ENCODE data around the gene XRN1.
"Not testable (repeated sequence)": the region's sequence is repeated elsewhere in the genome, so short reads cannot be mapped to it uniquely, and the experiment has no call there.

XRN1 gene, protein sequence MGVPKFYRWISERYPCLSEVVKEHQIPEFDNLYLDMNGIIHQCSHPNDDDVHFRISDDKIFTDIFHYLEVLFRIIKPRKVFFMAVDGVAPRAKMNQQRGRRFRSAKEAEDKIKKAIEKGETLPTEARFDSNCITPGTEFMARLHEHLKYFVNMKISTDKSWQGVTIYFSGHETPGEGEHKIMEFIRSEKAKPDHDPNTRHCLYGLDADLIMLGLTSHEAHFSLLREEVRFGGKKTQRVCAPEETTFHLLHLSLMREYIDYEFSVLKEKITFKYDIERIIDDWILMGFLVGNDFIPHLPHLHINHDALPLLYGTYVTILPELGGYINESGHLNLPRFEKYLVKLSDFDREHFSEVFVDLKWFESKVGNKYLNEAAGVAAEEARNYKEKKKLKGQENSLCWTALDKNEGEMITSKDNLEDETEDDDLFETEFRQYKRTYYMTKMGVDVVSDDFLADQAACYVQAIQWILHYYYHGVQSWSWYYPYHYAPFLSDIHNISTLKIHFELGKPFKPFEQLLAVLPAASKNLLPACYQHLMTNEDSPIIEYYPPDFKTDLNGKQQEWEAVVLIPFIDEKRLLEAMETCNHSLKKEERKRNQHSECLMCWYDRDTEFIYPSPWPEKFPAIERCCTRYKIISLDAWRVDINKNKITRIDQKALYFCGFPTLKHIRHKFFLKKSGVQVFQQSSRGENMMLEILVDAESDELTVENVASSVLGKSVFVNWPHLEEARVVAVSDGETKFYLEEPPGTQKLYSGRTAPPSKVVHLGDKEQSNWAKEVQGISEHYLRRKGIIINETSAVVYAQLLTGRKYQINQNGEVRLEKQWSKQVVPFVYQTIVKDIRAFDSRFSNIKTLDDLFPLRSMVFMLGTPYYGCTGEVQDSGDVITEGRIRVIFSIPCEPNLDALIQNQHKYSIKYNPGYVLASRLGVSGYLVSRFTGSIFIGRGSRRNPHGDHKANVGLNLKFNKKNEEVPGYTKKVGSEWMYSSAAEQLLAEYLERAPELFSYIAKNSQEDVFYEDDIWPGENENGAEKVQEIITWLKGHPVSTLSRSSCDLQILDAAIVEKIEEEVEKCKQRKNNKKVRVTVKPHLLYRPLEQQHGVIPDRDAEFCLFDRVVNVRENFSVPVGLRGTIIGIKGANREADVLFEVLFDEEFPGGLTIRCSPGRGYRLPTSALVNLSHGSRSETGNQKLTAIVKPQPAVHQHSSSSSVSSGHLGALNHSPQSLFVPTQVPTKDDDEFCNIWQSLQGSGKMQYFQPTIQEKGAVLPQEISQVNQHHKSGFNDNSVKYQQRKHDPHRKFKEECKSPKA (N-terminal part only)

DNA sequence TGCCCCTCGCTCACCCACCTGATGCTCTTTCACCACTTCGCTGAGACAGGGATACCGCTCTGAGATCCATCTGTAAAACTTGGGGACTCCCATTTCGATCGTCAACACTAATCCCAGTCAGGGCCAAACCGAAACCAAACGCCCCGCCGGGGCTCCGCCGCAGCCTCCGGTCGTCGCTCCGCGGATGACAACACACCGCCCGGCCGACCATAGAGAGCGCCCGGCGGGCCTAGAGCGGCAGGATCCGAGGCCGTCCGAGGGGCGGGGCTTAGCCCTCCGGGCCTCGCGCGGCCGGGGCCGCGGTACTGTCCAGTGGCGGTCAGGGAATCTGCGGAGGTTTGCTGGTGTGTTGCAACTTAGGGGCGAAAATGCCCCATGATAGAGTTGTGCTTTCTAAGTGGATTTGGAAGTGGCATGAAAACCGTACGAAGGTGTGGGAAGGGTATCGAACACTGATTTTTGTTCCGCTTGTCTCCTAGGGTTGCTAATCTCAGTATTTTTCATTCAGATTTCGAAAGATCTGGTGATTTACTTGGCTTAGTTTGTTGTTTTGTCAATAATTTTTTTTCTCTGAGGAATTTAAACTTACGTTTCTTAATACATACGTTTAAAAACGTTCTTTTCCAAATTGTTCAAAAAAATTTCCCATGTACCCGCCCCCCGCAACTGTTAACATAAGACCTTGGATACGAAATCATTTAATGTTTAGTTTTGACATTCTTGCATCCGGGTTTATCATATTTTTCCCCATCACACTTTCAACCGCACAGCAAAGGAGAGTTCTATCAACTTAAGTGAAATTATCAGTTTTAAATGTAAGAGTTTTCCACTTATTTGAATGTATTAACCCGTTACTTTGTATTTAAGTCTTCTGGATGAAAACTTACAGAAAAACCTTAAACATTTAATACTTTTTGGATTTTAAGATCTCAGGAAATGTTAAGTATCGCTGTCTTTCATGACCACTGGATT is at the start of gene XRN1:
Gene XRN1 (minus strand): TSS at position 186 of the 972 bp plus-strand sequence. CDS start 93 bp downstream, at position 93.
- peak; percentile 75 for DNase-seq

DNA sequence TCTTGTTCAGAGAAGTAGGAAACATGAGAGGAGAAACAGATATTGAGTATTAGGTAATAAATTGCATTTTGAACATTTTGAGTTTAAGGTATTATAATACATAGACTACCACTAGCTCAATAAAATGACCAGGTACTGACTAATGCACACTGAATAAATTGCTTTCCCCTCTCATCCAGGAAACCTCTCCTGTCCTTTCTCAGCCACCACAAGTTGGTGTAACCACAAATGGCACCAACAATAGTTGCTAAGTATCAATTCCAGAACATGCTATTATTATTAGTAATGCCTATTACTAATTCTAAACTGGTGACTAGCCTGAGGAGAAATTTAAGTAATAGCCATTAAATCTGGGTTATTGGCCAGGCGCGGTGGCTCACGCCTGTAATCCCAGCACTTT is 47.3 kb upstream of the XRN1 start:
- no peak for DNase-seq

DNA sequence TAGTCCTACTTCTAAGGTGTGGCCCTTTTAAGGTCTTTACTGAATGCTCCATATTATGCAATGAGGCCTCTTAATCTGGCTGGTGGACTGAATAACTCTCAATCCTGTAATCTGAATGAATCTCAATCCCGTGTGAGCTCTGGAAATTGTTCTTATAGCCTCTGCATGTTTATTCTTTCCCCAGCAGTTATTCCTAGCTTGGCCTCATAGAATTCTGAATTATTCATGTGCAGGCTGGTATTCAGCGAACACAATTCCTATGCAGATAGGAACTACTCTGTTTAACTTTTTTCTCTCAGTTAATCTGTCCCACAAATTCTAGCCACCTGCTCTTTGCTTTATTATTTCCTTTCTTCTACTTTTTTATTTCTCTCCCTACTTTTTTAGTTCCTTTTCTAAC is 44.3 kb upstream of the XRN1 start:
- no peak for DNase-seq

DNA sequence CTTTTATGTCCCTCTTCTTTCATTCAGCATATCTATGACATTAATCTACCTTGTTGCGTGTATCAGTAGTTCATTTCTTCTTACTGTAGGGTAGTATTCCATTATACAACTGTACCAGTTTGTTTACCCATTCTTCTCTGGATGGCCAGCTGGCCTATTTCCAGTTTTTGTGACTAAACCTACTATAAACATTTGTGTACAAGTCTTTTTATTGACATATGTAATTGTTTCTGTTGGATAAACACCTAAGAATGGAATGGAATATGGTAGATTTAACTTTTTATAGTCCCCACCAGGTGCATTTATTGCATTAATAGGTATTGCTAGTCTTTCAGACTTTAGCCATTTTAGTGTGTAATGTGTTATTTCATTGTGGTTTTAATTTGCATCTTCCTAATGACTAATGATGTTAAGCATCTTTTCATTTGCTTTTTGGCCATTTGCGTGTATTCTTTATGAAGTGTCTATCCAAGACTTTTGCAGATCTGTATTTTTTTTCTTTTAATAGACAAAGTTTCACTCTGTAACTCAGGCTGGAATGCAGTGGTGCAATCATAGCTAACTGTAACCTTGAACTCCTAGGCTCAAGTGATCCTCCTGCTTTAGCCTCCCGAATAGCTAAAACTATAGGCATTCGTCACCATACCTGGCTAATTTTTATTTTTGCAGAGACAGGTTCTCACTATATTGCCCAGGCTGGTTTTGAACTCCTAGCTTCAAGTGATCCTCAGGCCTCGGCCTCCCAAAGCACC is 41.9 kb upstream of the XRN1 start:
- no peak for DNase-seq

DNA sequence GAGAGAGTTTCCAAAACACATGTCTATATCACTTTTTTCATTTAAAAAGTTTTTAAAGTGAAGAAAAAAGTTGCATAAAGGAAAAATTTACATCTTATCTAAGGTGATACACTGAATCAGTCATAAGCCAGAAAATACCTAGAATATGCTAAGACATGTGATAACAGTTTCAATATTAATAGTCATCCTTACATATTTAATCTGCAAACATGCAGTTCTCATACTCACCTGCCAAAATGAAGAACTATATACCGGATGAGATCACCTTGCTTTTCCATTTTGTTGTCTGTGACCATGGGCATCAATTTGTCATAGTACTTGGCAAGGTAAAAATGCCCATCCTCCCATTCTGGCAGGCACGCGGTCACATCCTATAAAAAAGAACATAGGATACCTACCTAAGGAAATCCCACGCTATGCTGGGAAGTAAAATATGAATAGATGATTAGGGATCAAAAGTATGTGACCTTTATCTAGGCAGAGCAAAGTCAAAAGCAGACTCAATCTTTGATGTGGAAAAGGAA is 37.1 kb upstream of the XRN1 start:
- DNase-seq = no peak

DNA sequence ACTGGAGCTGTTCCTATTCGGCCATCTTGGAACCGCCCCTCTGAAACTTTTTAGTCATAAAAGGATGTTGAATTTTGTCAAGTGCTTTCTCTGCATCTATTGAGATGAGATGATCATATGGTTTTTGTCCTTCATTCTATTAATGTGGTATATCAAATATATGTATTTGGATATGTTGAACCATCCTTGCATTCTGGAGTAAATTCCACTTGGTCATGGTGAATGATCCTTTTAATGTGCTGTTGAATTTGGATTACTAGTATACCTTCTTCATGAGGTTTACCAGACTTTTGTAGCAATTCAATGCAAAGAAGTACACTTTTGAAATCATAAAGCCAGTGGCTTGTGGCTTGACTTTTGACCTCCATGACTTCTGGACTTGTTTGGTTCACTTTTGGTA is 33.4 kb upstream of the XRN1 start:
- DNase-seq = no peak

DNA sequence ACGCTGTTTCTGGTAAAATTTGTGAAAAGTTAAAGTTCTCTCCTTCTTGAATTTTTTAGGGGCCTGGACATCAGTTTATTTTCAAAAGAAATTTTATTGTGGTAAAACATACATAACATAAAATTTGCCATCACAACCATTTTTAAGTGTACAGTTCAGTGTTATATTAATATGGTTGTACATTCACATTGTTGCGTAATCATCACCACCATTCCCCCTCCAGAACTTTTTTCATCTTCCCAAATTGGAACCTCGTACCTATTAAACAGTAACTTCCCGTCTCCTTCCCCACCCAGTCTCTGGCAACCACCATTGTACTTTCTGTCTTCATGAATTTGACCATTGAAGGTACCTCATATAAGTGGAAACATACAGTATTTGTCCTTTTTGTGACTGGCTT is 23.0 kb upstream of the XRN1 start:
- no peak for DNase-seq

DNA sequence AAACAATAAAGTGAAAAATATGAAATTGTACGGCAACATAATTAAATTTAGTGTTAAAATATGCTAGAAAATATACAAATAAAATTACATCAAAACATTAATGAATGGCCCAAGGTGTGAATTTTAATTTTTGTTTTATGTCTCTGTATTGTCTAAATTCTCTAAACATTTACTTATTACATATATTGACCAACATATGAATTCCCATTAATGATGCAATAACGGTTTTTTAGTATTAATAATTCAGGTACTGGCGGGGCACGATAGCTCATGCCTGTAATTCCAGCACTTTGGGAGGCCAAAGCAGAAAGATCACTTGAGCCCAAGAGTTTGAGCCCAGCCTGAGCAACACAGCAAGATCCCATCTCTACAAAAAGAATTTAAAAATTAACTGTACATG is 20.6 kb upstream of the XRN1 start:
- no peak for DNase-seq

DNA sequence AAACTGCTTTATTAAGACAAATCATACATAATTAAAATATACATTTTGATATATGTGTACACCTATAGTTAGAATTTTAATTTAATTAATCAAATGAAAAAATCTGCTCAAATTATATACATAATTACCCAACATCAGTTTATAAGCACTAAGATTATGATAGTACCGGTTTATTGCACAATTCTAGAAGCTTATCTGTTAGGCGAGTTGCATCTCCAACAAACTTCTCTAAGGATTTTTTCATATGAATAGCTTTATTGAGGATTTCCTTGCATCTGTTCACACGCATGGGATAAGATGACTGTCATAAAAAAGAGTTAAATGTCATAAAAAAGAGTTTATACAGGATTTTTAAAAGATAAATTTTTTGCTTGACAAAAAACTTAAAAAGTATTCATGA is 19.9 kb upstream of the XRN1 start:
- no peak for DNase-seq

DNA sequence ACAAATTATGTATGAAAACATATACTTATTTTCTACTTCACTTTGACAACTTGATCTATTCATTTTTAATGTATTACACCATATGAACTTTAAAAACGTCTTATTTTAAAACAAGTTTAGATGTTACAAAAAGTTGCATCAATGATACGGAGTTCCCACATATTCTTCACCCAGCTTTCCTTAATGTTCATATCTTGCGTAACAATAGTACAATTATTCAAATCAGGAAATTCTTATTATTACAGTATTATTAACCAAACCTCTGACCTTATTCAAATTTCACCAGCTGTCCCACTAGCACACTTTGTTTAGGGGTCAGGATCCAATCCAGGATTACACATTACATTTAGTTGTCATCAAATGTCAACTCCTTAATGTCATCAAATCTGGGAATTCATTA is 12.9 kb upstream of the XRN1 start:
- DNase-seq = no peak

DNA sequence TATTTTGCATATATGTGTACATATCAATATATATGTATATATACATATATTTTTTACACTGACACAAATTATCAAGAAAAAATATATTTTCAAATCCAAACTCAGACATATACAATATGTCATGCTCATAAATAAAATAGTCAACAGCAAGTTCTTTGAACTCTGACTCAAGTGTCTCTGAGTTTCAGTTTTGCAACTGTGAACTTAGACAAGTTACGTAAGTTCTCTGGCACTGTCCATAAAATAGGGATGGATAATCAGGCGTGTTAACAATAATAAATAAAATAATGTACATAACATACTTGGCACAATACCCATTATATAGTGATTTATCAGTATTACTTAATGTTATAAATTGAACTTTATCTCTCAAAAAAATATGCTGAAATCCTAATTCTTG is 12.1 kb upstream of the XRN1 start:
- DNase-seq = no peak

DNA sequence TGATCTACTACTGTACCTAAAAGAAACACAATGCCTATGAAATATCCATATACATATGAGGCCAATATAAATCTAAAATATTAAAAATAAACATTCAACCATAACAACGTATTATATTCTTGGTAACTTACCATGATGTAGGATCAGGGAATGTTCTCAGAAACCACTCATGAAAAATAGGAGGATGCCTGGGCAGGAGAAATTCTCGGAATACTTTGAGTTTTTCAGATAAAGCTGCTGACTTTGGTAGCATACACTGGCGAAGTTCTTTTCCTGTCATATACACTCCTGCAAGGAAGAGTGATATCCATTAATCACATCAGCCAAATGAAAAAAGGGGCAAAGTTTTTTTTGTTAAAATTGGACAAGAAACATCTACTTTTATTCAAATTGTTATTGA is 11.3 kb upstream of the XRN1 start:
- no peak for DNase-seq

DNA sequence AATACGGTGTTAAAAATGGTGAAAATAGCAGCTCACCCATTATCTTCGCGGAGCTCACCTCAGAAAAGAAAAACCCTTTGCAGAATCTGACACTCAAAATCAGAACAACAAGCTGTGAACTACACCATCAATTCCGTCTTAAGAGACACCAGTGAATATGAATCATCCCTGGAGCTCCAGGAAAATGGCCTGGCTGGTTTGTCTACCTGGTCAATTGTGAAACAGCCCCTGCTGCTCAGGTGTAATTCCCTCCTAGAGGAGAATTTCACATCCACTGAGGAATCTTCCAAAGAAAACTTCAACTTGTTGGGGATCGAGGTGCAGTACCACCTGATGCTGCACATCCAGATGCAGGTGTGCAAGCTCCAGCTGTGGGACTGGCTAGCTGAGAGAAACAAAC is 3.0 kb upstream of the XRN1 start:
- DNase-seq = no peak

DNA sequence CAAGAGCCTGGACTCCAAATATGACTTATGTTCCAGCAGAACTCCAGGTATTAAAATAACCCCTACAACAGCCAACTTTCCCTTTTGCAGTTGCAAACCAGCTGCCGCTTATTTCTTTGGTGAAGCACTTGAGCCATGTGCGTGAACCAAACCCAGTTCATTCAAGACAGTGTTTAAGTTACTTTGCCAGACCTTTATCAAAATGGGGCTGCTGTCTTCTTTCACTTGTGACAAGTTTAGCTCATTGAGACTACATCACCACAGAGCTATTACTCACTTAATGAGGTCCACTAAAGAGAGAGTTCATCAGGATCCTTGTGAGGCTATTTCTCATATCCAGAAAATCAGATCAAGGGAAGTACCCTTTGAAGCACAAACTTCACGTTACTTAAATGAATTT is 2.4 kb upstream of the XRN1 start:
- no peak for DNase-seq

DNA sequence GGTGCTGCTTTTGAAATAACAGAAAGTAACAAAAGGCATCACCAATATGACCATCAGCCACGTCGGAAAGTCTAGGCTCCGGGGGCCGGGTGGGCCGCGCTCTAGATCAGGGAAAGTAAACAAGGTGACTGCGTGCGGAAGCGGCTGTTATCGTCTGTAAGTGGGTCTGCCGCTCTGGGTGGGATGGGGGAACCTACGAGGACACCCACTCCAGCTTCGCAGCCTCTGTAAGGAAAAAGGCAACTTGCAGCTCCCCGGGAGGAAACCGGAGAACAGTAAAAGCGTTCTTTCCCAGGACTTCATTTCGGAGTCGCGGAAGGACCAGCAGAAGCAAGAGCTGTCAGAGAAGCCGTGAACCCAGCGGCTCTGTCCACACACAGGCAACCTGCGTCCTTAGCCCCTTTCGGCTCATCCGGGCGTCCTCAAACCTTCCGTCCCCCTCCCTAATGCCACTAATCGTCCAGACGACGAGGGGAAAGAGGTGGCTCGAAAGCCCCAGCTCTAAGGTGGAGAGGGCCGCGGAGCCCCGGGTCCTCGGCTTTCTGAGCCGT is 461 bp downstream of the XRN1 start:
- DNase-seq = no peak

DNA sequence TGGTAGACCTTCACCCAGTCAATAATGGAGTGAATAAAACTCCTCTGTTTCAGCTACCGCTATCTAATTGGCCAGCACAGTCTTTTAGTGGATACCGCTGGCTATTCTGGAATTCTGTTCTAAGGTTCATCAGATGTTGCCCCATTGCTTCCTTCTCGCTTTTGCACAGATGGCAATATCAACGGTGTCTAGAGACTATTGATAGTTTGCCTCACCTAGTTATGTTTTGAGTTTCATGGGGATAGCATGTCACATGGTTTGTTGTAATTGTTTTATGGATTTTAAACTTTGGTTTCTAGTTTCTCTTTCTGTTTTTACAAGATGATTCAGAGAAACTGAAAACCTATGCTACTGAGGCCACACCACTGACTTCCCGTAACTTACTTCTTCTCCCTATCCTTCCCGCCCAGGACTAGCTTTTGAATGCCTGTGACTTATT is 2.0 kb downstream of the XRN1 start:
- no peak for DNase-seq

DNA sequence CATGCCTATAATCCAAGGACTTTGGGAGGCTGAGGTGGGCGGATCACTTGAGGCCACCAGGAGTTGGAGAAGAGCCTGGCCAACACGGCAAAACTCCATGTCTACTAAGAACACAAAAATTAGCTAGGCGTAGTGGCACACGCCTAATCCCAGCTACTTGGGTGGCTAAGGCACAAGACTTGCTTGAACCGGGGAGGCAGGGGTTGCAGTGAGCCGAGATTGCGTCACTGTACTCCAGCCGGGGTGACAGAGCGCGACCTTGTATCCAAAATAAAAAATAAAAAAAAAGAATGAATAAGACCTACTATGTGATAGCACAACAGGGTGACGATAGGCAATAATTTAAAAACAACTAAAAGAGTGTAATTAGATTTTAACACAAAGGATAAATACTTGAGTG is 3.5 kb downstream of the XRN1 start:
- no peak for DNase-seq

DNA sequence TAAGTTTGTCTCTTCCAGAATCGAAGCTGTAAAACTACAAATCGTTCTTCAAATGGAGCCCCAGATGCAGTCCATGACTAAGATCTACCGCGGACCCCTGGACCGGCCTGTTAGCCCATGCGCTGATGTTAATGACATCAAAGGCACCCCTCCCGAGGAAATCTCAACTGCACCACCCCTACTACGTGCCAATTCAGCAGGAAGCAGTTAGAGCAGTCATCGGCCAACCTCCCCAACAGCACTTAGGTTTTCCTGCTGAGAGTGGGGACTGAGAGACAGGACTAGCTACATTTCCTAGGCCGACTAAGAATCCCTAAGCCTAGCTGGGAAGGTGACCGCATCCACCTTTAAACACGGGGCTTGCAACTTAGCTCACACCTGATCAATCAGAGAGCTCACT is 4.8 kb downstream of the XRN1 start:
- not testable (repeated sequence) for DNase-seq

DNA sequence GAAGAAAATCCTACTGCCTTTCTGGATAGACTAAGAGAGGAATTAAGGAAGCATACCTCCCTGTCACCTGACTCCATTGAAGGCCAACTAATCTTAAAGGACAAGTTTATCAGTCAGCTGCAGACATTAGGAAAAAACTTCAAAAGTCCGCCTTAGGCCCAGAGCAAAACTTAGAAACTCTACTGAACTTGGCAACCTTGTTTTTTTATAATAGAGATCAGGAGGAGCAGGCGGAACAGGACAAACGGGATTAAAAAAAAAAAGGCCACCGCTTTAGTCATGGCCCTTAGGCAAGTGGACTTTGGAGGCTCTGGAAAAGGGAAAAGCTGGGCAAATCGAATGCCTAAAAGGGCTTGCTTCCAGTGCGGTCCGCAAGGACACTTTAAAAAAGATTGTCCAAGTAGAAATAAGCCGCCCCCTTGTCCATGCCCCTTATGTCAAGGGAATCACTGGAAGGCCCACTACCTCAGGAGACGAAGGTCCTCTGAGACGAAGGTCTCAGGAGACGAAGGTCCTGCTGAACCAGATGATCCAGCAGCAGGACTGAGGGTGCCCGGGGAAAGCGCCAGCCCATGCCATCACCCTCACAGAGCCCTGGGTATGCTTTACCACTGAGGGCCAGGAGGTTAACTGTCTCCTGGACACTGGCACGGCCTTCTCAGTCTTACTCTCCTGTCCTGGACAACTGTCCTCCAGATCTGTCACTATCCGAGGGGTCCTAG is 8.2 kb downstream of the XRN1 start:
- DNase-seq = not testable (repeated sequence)

DNA sequence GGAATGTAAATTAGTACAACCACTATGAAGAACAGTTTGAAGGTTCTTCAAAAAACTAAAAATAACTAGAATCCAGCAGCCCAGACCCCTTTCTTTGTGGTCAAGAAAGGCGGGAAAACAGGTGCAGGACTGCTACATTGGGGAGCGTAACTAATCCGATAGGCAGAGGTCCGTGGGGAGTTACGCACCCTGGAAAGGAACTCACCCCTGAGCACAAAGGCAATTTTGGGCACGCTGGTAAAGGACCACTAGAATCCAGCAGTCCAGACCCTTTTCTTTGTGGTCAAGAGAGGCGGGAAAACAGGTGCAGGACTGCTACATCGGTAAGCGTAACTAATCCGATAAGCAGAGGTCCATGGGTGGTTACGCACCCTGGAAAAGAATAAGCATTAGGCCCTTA is 9.7 kb downstream of the XRN1 start:
- DNase-seq = not testable (repeated sequence)
